Heart left ventricle (tissue), 16 donors: Measurements from ENCODE around the gene LIMA1. TPM values are rescaled to one million over a fixed set of nuclear protein-coding genes. Genes with fewer than 3 reads are reported as not detected.
A peak's percentile ranks its signal among the peaks of the same experiment; 100 is the strongest.

ENCODE experiments used
- ATAC-seq, 4 donors: fragments of 200-7000 bp; cut with Tn5 transposase; one replicate each; pipeline ENCODE4 v1.9.1; 2020 to 2022; ENCODE audit warnings: moderate library complexity in 4 of 4, mild to moderate bottlenecking in 3 of 4, moderate number of reproducible peaks in 1 of 4
- DNase-seq, 5 donors: peaks; one replicate each; pipeline ENCODE4 v3.0.0-alpha.2; 2020
- H3K27ac ChIP-seq, 12 donors: fragments of 200-600 bp; sonication (generic) in 4 of 12; one replicate each; pipeline versions ENCODE4 v1.5.0 to v1.8.0; 2016 to 2022; ENCODE audit warnings: mild to moderate bottlenecking in 2 of 12
- H3K27me3 ChIP-seq, 9 donors: fragments of 200-600 bp; sonication (generic) in 2 of 9; one replicate each; pipeline versions ENCODE4 v1.5.1 to v1.8.0; 2016 to 2022; ENCODE audit warnings: mild to moderate bottlenecking in 3 of 9
- H3K36me3 ChIP-seq, 9 donors: fragments of 200-600 bp; sonication (generic) in 2 of 9; one replicate each; pipeline versions ENCODE4 v1.5.0 to v1.8.0; 2018 to 2022; ENCODE audit warnings: mild to moderate bottlenecking in 2 of 9
- H3K4me1 ChIP-seq, 12 donors: fragments of 200-600 bp; sonication (generic) in 4 of 12; one replicate each; pipeline versions ENCODE4 v1.5.0 to v1.8.0; 2016 to 2022; ENCODE audit warnings: mild to moderate bottlenecking in 3 of 12
- H3K4me3 ChIP-seq, 12 donors: fragments of 200-600 bp; sonication (generic) in 4 of 12; one replicate each; pipeline versions ENCODE4 v1.5.0 to v1.8.0; 2017 to 2022; ENCODE audit warnings: mild to moderate bottlenecking in 9 of 12, moderate library complexity in 4 of 12
- H3K9me3 ChIP-seq, 12 donors: fragments of 200-600 bp; sonication (generic) in 4 of 12; one replicate each; pipeline versions ENCODE4 v1.5.0 to v1.8.0; 2016 to 2022; ENCODE audit warnings: mild to moderate bottlenecking in 1 of 12
- POLR2A ChIP-seq, 2 donors: fragments of 450-650 bp; IDR thresholded peaks; one replicate each; pipeline ENCODE4 v1.6.1; 2017; ENCODE audit warnings: antibody characterized with exemption in 2 of 2, mild to moderate bottlenecking in 2 of 2, moderate library complexity in 2 of 2
- WGBS, 4 donors: extraction: QIAGEN DNeasy Blood & Tissue Kit in 2 of 4; methylation state at CpG; one replicate each; pipeline versions ENCODE4 v1.1.5 to v1.1.7; 2013 to 2018; 5-methylcytosine and 5-hydroxymethylcytosine counted together
- intact Hi-C, 10 donors: fragments of 100-400 bp; cut with DNase I; formaldehyde crosslinking; loops; one replicate each; pipeline versions ENCODE4 v1.11.1 to v1.14.2; 2022
- polyA plus RNA-seq, 2 donors: library from polyadenylated mRNA; stranded (reverse); fragments of 200-250 nt; gene quantifications; one replicate each; pipeline ENCODE4 v1.2.3, GENCODE V29; 2013
- total RNA-seq, 9 donors: library from RNA; depleted of rRNA in 2 of 9; stranded (reverse); fragments of >200 nt in 2 of 9; fragmentation: NEBNext Ultra II Directional in 3 of 9; extraction: Animal tissue kit (Norgen Biotek cat#: 25700) in 3 of 9; gene quantifications; one replicate each; pipeline versions ENCODE4 v1.1.0 to v1.2.4, GENCODE V29; 2016 to 2023
- TF ChIP-seq, protein P1 (sequence below), 12 donors: fragments of 200-600 bp; sonication (generic) in 4 of 12; IDR thresholded peaks; one replicate each; pipeline versions ENCODE4 v1.5.0 to v1.8.0; 2018 to 2022; ENCODE audit warnings: antibody characterized with exemption in 12 of 12, mild to moderate bottlenecking in 5 of 12
- donor health status: ischemic (EF 13 %, LVEDD 7.1; RV severe dilation, severe dysfunction).
- donor health status: healthy with polysubstance abuse.
- donor health status: DM: no; HTN: yes; CAD: no.
- donor health status: DM: no; HTN: no; CAD: no.
- donor health status: ischemic (EF 25% LVEDD 6.9; RV normal size, moderate dysfunction).
- donor health status: ischemic (EF 25% LVEDD 5.7; RV mildly dilated, moderate dysfunction).
- donor health status: healthy.
- donor health status: DM: yes; HTN: yes; CAD: no.
- donor health status: ischemic (EF 35%, LVEDD 5.7; RV mildly dilated, moderate dysfunction).
- donor health status: nonischemic (EF 11% LVEDD 7.7; RV severe dilation, severe dysfunction).
- donor health status: DM: yes; HTN: yes; CAD: no.
- donor health status: PGD.
- donor health status: ischemic (EF 29% LVEDD 5.4; RV normal size, mild dysfunction).
- donor health status: nonischemic (EF 23%, LVEDD 6.1; RV moderate dilation, normal function).

LIMA1 gene
- total and polyA plus RNA-seq, 11 donors, result 11.6 to 38.8 (median 14.7) TPM

DNA sequence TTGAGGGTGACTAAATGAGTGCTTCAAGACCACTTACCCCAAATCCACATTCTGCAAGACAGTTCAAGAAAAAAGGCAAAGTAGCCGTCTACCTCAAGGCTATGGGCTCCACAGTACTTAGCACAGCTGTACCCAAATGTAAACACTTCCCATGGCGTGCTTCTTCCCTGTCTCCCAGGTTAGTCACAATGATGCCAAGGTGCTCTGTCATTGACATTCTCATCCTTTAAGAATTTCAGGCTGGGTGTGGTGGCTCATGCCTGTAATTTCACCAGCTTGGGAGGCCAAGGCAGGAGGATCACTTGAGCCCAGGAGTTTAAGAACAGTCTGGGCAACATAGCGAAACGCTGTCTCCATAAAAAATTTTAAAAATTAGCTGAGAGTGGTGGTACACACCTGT, 64.9 kb downstream of the LIMA1 start:
- TF ChIP-seq, protein P1, sequence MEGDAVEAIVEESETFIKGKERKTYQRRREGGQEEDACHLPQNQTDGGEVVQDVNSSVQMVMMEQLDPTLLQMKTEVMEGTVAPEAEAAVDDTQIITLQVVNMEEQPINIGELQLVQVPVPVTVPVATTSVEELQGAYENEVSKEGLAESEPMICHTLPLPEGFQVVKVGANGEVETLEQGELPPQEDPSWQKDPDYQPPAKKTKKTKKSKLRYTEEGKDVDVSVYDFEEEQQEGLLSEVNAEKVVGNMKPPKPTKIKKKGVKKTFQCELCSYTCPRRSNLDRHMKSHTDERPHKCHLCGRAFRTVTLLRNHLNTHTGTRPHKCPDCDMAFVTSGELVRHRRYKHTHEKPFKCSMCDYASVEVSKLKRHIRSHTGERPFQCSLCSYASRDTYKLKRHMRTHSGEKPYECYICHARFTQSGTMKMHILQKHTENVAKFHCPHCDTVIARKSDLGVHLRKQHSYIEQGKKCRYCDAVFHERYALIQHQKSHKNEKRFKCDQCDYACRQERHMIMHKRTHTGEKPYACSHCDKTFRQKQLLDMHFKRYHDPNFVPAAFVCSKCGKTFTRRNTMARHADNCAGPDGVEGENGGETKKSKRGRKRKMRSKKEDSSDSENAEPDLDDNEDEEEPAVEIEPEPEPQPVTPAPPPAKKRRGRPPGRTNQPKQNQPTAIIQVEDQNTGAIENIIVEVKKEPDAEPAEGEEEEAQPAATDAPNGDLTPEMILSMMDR (IDR thresholded peaks at IDR 0.05), result no peak
- TF ChIP-seq POLR2A (IDR thresholded peaks at IDR 0.05), result no peak
- intact Hi-C loops, result no loop called here
- ATAC-seq, result no peak
- no peak overlapping the region for H3K27ac ChIP-seq
- peaks cover 0 to 43% (median 13%) of the 10 kb centered on the region in 12 donors for H3K4me1 ChIP-seq
- no peaks in the 10 kb centered on the region for H3K9me3 ChIP-seq
- H3K27me3 ChIP-seq, result no peaks in the 10 kb centered on the region
- no peak for DNase-seq
- H3K36me3 ChIP-seq, result peaks cover 0 to 17% (median 4%) of the 10 kb centered on the region in 9 donors
- no peak overlapping the region for H3K4me3 ChIP-seq
- WGBS, 4 donors, result 97 to 99% (median 98%) methylated on average over 4 of the region's 4 CpGs

GRCh38 chr12:50217202-50217601, 66.1 kb downstream of the LIMA1 start:
- ATAC-seq, result no peak
- intact Hi-C loops, result no loop called here
- H3K27me3 ChIP-seq, result no peaks in the 10 kb centered on the region
- H3K27ac ChIP-seq, result no peak overlapping the region
- H3K4me3 ChIP-seq, result no peak overlapping the region
- peaks cover 0 to 40% (median 12%) of the 10 kb centered on the region in 12 donors for H3K4me1 ChIP-seq
- WGBS, 4 donors, result 97 to 100% (median 99%) methylated on average over 1 of the region's 1 CpG
- no peak for DNase-seq
- TF ChIP-seq POLR2A (IDR thresholded peaks at IDR 0.05), result no peak
- TF ChIP-seq, protein P1 (IDR thresholded peaks at IDR 0.05), result no peak
- no peaks in the 10 kb centered on the region for H3K9me3 ChIP-seq
- peaks cover 0 to 23% (median 4%) of the 10 kb centered on the region in 9 donors for H3K36me3 ChIP-seq

DNA sequence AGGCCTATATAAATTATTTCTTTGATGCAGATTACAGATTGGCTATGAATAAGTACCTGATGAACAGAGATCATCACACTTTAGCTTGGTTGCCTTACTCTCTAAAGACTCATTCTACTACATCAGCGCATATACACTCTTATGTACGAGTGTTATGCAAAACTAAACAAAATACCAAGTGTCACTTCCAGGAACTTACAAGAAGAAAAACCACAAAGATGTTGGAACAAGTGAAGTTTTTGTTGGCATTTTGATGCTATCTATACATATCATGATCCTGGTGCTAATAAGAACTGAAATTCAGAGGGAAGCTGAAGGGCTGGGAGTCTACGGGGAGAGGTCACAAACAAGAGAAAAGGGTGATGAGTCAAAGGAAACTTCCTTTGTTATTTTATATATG, 68.3 kb downstream of the LIMA1 start:
- intact Hi-C loops, result no loop called here
- DNase-seq, result no peak

GRCh38 chr12:50214018-50214417, 69.3 kb downstream of the LIMA1 start:
- Histone ChIP-seq H3K4me1 (peaks cover 0 to 34% (median 13%) of the 10 kb centered on the region in 12 donors), H3K27me3 (no peaks in the 10 kb centered on the region), H3K9me3 (no peaks in the 10 kb centered on the region), H3K36me3 (peaks cover 0 to 27% (median 4%) of the 10 kb centered on the region in 9 donors), H3K27ac (peak overlapping the region in 1 of 12 donors; percentile 15), H3K4me3 (no peak overlapping the region)
- no peak for TF ChIP-seq POLR2A (IDR thresholded peaks at IDR 0.05)
- DNase-seq (no peak), ATAC-seq (no peak)
- intact Hi-C loops, result loop anchor here in 3 of 10 donors (5.0 kb wide), 2 partner anchors 68 to 98 kb away; partner anchors contain the start of gene LIMA1 (in 1 of the 3)
- WGBS, 4 donors, result 60 to 81% (median 75%) methylated on average over 1 of the region's 1 CpG

More for the DNA sequence above, 68.3 kb downstream of the LIMA1 start:
- H3K9me3 ChIP-seq, result no peaks in the 10 kb centered on the region
- 91 to 98% (median 95%) methylated on average over 3 of the region's 3 CpGs for WGBS, 4 donors
- no peak overlapping the region for H3K4me3 ChIP-seq
- H3K27ac ChIP-seq, result no peak overlapping the region
- H3K27me3 ChIP-seq, result no peaks in the 10 kb centered on the region
- TF ChIP-seq, protein P1 (IDR thresholded peaks at IDR 0.05), result no peak
- no peak for TF ChIP-seq POLR2A (IDR thresholded peaks at IDR 0.05)
- ATAC-seq, result no peak
- peaks cover 0 to 39% (median 18%) of the 10 kb centered on the region in 12 donors for H3K4me1 ChIP-seq
- H3K36me3 ChIP-seq, result peaks cover 0 to 27% (median 4%) of the 10 kb centered on the region in 9 donors

- ATAC-seq, result no peak
- Histone ChIP-seq H3K27ac (no peak overlapping the region), H3K4me1 (peaks cover 0 to 32% (median 13%) of the 10 kb centered on the region in 12 donors), H3K27me3 (no peaks in the 10 kb centered on the region), H3K9me3 (no peaks in the 10 kb centered on the region), H3K4me3 (no peak overlapping the region), H3K36me3 (peaks cover 0 to 29% (median 9%) of the 10 kb centered on the region in 9 donors)
- DNase-seq, result no peak
- WGBS, 4 donors, result 96 to 98% (median 97%) methylated on average over 2 of the region's 2 CpGs
- intact Hi-C loops, result loop anchor here in 3 of 10 donors (5.0 kb wide), 2 partner anchors 69 to 99 kb away; partner anchors contain the start of gene LIMA1 (in 1 of the 3)
- TF ChIP-seq, protein P1 (IDR thresholded peaks at IDR 0.05), result no peak
- TF ChIP-seq POLR2A (IDR thresholded peaks at IDR 0.05), result no peak
Observed at GRCh38 chr12:50213439-50213838, 69.9 kb downstream of the LIMA1 start.
